K562 treated with DMSO at 1 percent for 12 hours (cell line): ENCODE data around the gene KLHDC7B. TPM values are rescaled to one million over a fixed set of nuclear protein-coding genes. Genes with fewer than 3 reads are reported as not detected.

ENCODE experiments used
- total RNA-seq: library from RNA; unstranded; fragments of 300-600 nt; gene quantifications from 2 replicates; pipeline ENCODE4 v1.2.3, GENCODE V29; 2022; ENCODE audit not compliant: insufficient read depth

KLHDC7B gene
- 7.0 and 9.5 TPM in 2 replicates for total RNA-seq

GRCh38 chr22:50545522-50546325, at the start of gene KLHDC7B:
Gene KLHDC7B (plus strand): TSS chr22:50545899. CDS start chr22:50546244, 345 bp downstream.

GRCh38 chr22:50507421-50507990, 38.2 kb upstream of the KLHDC7B start, which contains the start of gene LMF2:
Gene LMF2 (minus strand): TSS chr22:50507702. CDS start chr22:50507675, 27 bp downstream.

DNA sequence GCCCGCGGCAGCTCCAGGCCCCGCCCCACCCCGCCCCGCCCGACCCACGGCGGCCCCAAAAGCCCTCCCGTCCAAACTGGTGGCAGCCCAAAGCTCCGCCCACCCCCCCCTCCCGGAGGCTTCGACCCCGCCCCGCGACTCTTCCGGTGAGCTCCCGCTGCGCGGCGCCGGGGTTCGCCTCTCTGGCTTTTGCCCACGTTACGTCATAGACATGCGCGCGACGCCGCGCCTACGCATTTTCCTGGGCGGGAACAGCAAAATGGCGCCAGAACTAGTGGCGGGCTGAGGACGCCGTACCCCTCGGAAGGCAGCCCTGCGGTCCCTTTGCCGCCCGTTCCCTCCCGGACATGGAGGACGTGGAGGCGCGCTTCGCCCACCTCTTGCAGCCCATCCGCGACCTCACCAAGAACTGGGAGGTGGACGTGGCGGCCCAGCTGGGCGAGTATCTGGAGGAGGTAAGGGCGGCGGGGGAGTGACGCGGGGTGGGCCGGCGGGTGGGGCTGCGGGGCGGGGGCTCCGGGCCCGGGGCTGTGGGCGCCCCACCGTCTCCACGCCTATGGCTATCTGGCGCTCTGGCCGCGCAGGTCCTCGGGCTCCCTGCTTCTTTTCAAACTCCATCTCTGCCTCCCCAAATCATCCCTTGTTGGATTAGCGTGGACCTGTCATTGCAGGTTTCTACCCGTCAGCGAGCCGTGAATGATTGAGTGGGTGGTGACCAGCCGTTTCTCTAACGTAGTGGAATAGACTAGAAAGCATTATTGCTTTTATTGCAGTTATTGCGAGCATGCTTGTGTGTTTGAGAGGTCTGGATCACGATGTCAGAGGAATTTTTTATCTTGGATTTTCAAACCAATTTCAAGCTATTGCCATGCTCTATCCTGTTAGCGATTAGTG, 37.5 kb upstream of the KLHDC7B start, which contains the start of gene NCAPH2:
NCAPH2 (plus strand) TSS at position 234 of the 894 bp plus-strand sequence; CDS start at position 348, 114 bp downstream.

DNA sequence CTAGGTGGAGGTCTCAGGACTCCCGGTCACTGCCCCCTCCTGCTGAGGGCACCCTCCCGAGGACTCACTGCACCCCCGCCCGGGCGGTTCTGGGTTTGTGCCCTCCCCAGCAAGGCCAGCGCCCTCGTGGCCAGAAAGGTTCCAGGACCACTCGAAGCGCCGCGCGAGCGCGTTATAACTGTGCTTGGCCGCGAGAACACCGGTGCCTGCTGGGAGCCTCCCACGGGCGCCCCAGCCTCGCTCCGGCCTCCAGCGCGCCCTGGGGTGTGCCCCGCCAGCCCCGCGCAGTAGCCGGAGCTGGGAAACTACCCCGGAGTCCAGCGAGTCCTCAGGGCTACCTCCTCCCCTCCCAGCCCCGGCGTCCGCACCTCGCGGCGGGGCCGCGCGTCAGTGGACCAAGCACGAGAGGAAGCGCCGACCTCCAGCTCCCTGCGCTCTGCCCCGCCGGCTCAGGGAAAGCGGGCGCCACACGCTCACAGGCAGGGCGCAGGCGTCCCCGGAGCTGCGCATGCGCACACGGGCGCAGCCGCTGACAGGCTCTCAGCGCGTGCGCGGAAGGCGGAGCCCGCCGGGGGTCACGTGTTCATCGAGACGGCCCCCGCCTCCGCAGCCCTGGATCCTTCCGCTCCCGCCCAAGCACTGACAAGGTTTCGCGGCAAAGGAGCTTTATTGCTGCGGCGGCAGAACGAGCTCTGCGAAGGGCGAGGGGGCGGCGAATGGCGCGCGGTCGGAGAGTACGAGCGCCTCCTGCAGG, 20.4 kb upstream of the KLHDC7B start, which contains the start of gene SCO2:
SCO2 (minus strand) TSS at position 495 of the 754 bp plus-strand sequence. CDS start 1,187 bp downstream, outside the sequence.

DNA sequence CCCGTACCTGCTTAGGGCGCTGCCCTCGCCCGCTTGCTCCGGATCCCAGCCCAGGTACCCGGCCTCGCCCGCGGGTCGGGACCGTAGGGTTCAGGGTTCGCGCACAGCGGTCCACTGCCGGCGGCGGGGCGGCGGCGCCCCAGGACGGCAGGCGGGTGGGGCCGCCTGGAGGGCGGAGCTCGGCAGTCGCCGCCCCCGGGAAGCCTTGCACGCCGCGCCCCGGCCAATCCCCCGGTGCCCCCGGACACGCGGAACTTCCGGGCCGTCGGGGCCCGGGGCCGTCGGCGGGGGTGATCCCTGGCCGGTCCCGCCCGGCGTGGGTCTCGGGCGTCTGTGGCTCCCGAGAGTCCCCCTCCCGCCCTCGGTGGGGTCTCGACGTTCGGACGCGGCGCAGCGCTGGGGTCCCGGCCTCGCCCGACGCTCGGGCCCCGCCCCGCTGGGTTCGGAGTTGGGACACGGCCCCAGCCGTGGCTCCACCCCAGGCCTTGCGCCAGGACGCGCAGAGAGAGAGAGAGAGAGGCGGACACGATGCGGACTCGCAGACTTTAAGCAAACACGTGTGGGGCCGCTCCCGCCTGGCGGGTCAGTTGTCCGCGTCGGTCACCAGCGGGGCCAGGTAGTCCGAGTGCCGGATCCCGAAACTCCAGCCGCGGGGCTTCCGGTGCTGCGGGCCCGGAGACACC, 15.7 kb upstream of the KLHDC7B start, which contains the start of gene TYMP:
TYMP (minus strand) TSS at position 116 of the 683 bp plus-strand sequence. CDS start 303 bp downstream, outside the sequence.

GRCh38 chr22:50562523-50563412, 17.1 kb downstream of the KLHDC7B start, which contains the start of gene SYCE3:
Gene SYCE3 (minus strand): TSS chr22:50562919. CDS start chr22:50556405, 6,514 bp downstream.

GRCh38 chr22:50577987-50578775, 32.5 kb downstream of the KLHDC7B start, which contains the start of gene CPT1B:
Gene CPT1B (minus strand): TSS chr22:50578427. CDS start chr22:50577915, 512 bp downstream.

GRCh38 chr22:50582493-50583293, 37.0 kb downstream of the KLHDC7B start, which contains the start of gene CHKB:
Gene CHKB (minus strand): TSS chr22:50582849. CDS start chr22:50582781, 68 bp downstream.

DNA sequence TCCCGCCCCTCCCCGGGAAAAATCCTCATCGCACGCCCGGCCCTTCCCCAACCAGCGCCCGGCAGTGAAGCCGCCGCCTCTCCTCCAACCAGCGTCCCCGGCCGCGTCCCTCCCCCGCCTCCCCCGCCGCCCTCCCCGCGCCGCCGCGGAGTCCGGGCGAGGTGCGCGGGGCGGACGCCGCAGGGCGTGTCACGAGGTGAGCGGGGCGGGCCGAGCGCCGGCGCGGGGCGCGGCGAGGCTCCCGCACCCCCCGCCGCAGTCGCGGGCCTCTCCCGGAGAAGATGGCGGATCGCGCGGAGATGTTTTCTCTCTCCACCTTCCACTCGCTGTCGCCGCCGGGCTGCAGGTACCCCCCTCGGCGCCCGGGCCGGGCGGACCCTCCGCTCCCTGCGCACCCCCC, 54.8 kb downstream of the KLHDC7B start, which contains the start of gene MAPK8IP2:
MAPK8IP2 (plus strand) TSS at position 256 of the 400 bp plus-strand sequence; CDS start at position 282, 26 bp downstream.

Other genes starting within 250 kb of the KLHDC7B start
- gene PLXNB2, start 238.3 kb upstream of the KLHDC7B start, total RNA-seq: 18.4 and 33.9 TPM in 2 replicates
- 1.6 and 2.8 TPM in 2 replicates for gene DENND6B, start 218.9 kb upstream of the KLHDC7B start, total RNA-seq
- 41.2 and 53.8 TPM in 2 replicates for gene PPP6R2, start 202.6 kb upstream of the KLHDC7B start, total RNA-seq
- gene SBF1, start 70.9 kb upstream of the KLHDC7B start, total RNA-seq: 39.8 and 53.2 TPM in 2 replicates
- 5.9 and 9.7 TPM in 2 replicates for gene ADM2, start 64.4 kb upstream of the KLHDC7B start, total RNA-seq
- gene MIOX, start 59.0 kb upstream of the KLHDC7B start, total RNA-seq: not detected in 2 replicates
- gene LMF2, start 38.2 kb upstream of the KLHDC7B start, total RNA-seq: 47.0 and 59.2 TPM in 2 replicates
- gene NCAPH2, start 37.7 kb upstream of the KLHDC7B start, total RNA-seq: 73.6 and 85.3 TPM in 2 replicates
- gene SCO2, start 20.3 kb upstream of the KLHDC7B start, total RNA-seq: 1.5 and 4.1 TPM in 2 replicates
- 1.9 and 8.0 TPM in 2 replicates for gene TYMP, start 15.9 kb upstream of the KLHDC7B start, total RNA-seq
- not detected in 2 replicates for gene SYCE3, start 17.0 kb downstream of the KLHDC7B start, total RNA-seq
- gene CPT1B, start 32.5 kb downstream of the KLHDC7B start, total RNA-seq: 4.1 and 13.6 TPM in 2 replicates
- gene CHKB, start 37.0 kb downstream of the KLHDC7B start, total RNA-seq: 9.6 and 19.1 TPM in 2 replicates
- gene MAPK8IP2, start 54.9 kb downstream of the KLHDC7B start, total RNA-seq: 0.35 and 0.79 TPM in 2 replicates
- gene ARSA, start 82.3 kb downstream of the KLHDC7B start, total RNA-seq: 14.6 and 20.1 TPM in 2 replicates
- not detected in 2 replicates for gene SHANK3, start 126.9 kb downstream of the KLHDC7B start, total RNA-seq
- gene ACR, start 192.3 kb downstream of the KLHDC7B start, total RNA-seq: not detected in 2 replicates
- gene RABL2B, start 237.7 kb downstream of the KLHDC7B start, total RNA-seq: 2.5 and 4.8 TPM in 2 replicates